Upper lobe of right lung (tissue), 1 donor: Measurements from ENCODE around the gene TCF23. TPM values are rescaled to one million over a fixed set of nuclear protein-coding genes. Genes with fewer than 3 reads are reported as not detected.
"Not testable (repeated sequence)": the region's sequence is repeated elsewhere in the genome, so short reads cannot be mapped to it uniquely, and the experiment has no call there.

Experiments used
- ATAC-seq: fragments of 200-7000 bp; cut with Tn5 transposase; one replicate; pipeline ENCODE4 v1.9.1; 2020; ENCODE audit warnings: mild to moderate bottlenecking, moderate library complexity
- DNase-seq: peaks from one replicate; pipeline ENCODE4 v3.0.0-alpha.2; 2020
- H3K27ac ChIP-seq: fragments of 200-600 bp; one replicate; pipeline ENCODE4 v1.8.0; 2022
- H3K27me3 ChIP-seq: fragments of 200-600 bp; one replicate; pipeline ENCODE4 v1.8.0; 2022; ENCODE audit warnings: mild to moderate bottlenecking
- H3K36me3 ChIP-seq: fragments of 200-600 bp; one replicate; pipeline ENCODE4 v1.8.0; 2022
- H3K4me1 ChIP-seq: fragments of 200-600 bp; one replicate; pipeline ENCODE4 v1.8.0; 2022
- H3K4me3 ChIP-seq: fragments of 200-600 bp; one replicate; pipeline ENCODE4 v1.8.0; 2022; ENCODE audit warnings: mild to moderate bottlenecking
- H3K9me3 ChIP-seq: fragments of 200-600 bp; one replicate; pipeline ENCODE4 v1.8.0; 2022
- intact Hi-C: fragments of 100-400 bp; cut with DNase I; formaldehyde crosslinking; loops from one replicate; pipeline ENCODE4 v1.11.0; 2022
- total RNA-seq: library from RNA; stranded (reverse); fragmentation: NEBNext Ultra II Directional; extraction: Animal tissue kit (Norgen Biotek cat#: 25700); gene quantifications from one replicate; pipeline ENCODE4 v1.2.1, GENCODE V29; 2021
- TF ChIP-seq, protein P1 (sequence below): fragments of 200-600 bp; IDR thresholded peaks from one replicate; pipeline ENCODE4 v1.8.0; 2022; ENCODE audit warnings: antibody characterized with exemption
- donor health status: DM: no; HTN: yes; CAD: no; lungs with severe emphysema.

Gene TCF23
- total RNA-seq, 1 donor from 2014 or later = not detected

DNA sequence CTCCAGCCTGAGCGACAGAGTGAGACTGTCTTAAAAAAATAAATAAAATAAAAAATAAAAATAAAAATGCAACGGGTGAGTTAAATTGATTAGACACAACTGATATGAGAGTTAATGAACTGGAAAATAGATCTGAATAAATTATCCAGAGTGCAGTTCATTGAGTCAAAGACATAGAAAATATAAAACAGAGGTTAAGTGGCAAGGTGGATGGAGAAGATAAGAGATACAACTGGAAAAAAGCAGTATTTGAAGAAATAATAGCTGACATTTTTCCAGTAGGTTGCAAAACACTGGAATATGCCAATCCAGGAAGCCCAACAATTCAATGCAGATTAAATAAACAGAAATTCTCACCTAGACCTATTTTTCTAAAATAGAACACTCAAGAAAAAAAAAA is 40.6 kb upstream of the TCF23 start:
- Histone ChIP-seq H3K9me3 (no peaks in the 10 kb centered on the region), H3K27me3 (peaks cover 12% of the 10 kb centered on the region), H3K4me1 (no peaks in the 10 kb centered on the region), H3K27ac (no peak overlapping the region), H3K4me3 (no peak overlapping the region), H3K36me3 (no peaks in the 10 kb centered on the region)
- TF ChIP-seq, protein P1, sequence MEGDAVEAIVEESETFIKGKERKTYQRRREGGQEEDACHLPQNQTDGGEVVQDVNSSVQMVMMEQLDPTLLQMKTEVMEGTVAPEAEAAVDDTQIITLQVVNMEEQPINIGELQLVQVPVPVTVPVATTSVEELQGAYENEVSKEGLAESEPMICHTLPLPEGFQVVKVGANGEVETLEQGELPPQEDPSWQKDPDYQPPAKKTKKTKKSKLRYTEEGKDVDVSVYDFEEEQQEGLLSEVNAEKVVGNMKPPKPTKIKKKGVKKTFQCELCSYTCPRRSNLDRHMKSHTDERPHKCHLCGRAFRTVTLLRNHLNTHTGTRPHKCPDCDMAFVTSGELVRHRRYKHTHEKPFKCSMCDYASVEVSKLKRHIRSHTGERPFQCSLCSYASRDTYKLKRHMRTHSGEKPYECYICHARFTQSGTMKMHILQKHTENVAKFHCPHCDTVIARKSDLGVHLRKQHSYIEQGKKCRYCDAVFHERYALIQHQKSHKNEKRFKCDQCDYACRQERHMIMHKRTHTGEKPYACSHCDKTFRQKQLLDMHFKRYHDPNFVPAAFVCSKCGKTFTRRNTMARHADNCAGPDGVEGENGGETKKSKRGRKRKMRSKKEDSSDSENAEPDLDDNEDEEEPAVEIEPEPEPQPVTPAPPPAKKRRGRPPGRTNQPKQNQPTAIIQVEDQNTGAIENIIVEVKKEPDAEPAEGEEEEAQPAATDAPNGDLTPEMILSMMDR = no peak
- ATAC-seq (no peak), DNase-seq (no peak)
- intact Hi-C loops = loop anchor here (10.0 kb wide), 1 partner anchor 97 kb away; no protein-coding TSS in a partner anchor

DNA sequence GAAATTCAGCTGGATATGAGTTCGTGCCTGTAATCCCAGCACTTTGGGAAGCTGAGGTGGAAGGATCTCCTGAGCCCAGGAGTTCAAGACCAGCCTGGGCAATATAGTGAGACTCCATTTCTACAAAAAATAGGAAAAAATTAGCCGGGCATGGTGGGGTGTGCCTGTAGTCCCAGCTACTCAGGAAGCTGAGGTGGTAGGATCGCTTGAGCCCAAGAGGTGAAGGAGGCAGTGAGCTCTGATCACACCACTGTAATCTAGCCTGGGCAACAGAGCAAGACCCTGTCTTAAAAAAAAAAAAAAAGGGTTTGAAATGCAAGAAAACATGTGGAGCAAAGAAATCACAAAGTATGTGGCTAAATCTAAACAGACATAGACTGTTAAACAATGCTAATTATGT is 39.7 kb upstream of the TCF23 start:
- Histone ChIP-seq H3K36me3 (no peaks in the 10 kb centered on the region), H3K4me1 (no peaks in the 10 kb centered on the region), H3K9me3 (no peaks in the 10 kb centered on the region), H3K27ac (no peak overlapping the region), H3K4me3 (no peak overlapping the region), H3K27me3 (peaks cover 10% of the 10 kb centered on the region)
- TF ChIP-seq, protein P1 = no peak
- DNase-seq (no peak), ATAC-seq (no peak)
- intact Hi-C loops = loop anchor here (10.0 kb wide), 1 partner anchor 96 kb away; no protein-coding TSS in a partner anchor

DNA sequence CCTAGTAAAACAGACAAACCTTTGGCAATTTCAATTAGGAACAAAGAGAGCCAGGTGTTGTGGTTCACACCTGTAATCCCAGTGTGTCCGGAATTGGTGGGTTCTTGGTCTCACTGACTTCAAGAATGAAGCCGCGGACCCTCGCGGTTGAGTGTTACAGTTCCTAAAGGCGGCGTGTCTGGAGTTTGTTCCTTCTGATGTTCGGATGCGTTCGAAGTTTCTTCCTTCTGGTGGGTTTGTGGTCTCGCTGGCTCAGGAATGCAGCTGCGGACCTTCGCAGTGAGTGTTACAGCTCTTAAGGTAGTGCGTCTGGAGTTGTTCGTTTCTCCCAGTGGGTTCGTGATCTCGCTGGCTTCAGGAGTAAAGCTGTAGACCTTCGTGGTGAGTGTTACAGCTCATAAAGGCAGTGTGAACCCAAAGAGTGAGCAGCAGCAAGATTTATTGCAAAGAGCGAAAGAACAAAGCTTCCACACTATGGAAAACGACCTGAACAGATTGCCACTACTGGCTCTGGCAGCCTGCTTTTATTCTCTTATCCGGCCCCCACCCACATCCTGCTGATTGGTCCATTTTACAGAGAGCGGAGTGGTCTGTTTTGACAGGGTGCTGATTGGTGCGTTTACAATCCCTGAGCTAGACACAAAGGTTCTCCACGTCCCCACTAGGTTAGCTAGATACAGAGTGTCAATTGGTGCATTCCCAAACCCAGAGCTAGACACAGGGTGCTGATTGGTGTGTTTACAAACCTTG is 38.0 kb upstream of the TCF23 start:
- intact Hi-C loops, H3K9me3 ChIP-seq, H3K4me1 ChIP-seq, H3K4me3 ChIP-seq, DNase-seq, H3K27ac ChIP-seq, H3K27me3 ChIP-seq, ATAC-seq, H3K36me3 ChIP-seq: not testable (repeated sequence)

DNA sequence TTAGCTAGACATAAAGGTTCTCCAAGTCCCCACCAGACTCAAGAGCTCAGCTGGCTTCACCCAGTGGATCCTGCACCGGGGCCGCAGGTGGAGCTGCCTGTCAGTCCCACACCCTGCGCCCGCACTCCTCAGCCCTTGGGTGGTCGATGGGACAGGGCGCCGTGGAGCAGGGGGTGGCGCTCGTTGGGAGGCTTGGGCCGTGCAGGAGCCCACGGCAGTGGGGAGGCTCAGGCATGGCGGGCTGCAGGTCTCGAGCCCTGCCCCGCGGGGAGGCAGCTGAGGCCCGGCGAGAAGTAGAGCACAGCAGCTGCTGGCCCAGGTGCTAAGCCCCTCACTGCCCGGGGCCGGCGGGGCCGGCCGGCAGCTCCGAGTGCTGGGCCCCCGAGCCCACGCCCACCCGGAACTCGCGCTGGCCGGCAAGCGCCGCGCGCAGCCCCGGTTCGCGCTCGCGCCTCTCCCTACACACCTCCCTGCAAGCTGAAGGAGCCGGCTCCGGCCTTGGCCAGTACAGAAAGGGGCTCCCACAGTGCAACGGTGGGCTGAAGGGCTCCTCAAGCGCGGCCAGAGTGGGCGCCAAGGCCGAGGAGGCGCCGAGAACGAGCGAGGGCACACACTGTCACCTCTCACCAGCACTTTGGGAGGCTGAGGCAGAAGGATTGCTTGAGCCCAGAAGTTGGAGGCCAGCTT is 37.3 kb upstream of the TCF23 start:
- H3K27me3 ChIP-seq, H3K27ac ChIP-seq, H3K36me3 ChIP-seq, DNase-seq, intact Hi-C loops, H3K4me3 ChIP-seq, H3K9me3 ChIP-seq, ATAC-seq, H3K4me1 ChIP-seq: not testable (repeated sequence)

DNA sequence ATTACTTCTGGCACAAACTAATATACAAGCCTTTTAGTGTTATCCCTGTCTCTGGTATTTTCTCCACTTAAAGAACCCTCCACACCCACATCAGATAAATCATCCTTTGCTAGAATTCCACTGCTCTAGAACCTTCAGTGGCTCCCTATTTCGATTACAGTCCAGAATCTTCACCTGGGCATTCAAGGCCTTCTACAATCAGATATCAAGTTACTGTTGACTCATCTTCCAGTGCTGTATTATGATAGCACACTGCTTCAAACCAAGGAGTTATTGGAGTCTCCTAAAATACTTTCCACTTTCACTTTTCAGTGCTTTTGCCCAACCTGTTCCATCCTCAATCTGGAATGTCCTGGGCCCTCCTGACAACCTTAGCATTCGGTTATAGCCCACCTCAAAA is 33.3 kb upstream of the TCF23 start:
- TF ChIP-seq, protein P1 = no peak
- Histone ChIP-seq H3K36me3 (no peaks in the 10 kb centered on the region), H3K4me1 (peaks cover 7% of the 10 kb centered on the region), H3K9me3 (no peaks in the 10 kb centered on the region), H3K27me3 (peaks cover 26% of the 10 kb centered on the region), H3K27ac (no peak overlapping the region), H3K4me3 (no peak overlapping the region)
- DNase-seq = no peak
- ATAC-seq = no peak
- intact Hi-C loops = no loop called here

DNA sequence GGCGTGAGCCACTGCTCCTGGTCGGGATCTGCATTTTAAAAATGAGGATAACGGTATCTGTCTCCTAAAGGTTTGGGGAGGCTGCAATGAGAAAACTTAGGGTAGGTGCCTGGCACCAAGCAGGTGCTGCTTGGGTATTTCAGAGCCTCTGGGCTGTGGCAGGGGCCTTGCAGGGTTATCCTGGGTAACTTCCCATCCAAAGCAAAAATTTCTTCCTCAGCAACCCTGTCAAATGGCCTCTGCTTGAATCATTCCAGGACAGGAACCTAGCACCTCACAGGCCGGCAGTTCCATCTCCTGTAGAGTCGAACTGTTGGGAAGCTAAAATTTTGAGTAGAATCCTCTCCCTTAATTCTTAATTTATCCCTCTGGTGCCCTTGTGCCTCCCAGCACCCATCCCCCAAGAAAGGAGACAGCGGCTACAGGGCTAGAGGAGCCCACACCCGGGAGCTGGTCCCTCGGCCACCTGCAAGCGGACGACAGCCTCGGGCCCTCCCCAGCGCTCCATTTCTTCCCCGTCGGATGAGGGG is 30.7 kb upstream of the TCF23 start:
- peak overlapping the region; percentile 30 for H3K4me3 ChIP-seq
- ATAC-seq = no peak
- TF ChIP-seq, protein P1 = no peak

More for the DNA sequence above, 30.7 kb upstream of the TCF23 start:
- intact Hi-C loops = no loop called here
- H3K27me3 ChIP-seq = peaks cover 26% of the 10 kb centered on the region
- peaks cover 7% of the 10 kb centered on the region for H3K4me1 ChIP-seq
- H3K27ac ChIP-seq = no peak overlapping the region
- no peaks in the 10 kb centered on the region for H3K36me3 ChIP-seq
- H3K9me3 ChIP-seq = no peaks in the 10 kb centered on the region
- DNase-seq = no peak
